GM12865 (cell line): ENCODE data around the gene CRB2.

Experiments
- DNase-seq: peaks from one replicate; pipeline ENCODE4 v3.0.0; 2010; ENCODE audit warnings: low read depth
- H3K4me3 ChIP-seq: 2 replicates; pipeline ENCODE4 v1.5.1; 2011; ENCODE audit warnings: mild to moderate bottlenecking, low read depth, low read length, control low read depth
- TF ChIP-seq, protein P1 (sequence below): IDR thresholded peaks from 2 replicates; pipeline ENCODE4 v1.5.1; 2011; ENCODE audit warnings: low read length, control low read depth, low read depth, inconsistent platforms; ENCODE audit not compliant: insufficient read depth; ENCODE audit errors: missing control alignments

CRB2 gene

DNA sequence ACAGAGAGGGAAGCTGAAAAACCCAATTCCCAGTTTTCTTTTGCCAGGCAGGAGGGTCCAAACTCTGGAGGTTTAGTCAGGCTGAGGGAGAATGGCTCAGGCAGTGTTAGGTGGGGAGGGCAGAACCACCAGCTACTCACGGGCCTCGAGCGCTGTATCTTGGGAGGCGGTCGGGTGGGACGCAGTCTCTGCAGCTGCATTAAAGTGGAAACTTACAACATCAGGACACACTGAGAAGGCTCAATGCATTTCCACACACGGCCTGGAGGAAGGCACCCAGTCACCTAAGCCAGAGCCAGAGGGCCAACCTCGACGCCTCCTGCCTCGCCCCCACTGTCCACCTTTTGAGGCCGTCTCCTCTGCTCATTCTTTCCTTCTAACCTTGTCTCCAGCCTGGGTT, 55.6 kb downstream of the CRB2 start:
- no peak for DNase-seq
- TF ChIP-seq, protein P1, sequence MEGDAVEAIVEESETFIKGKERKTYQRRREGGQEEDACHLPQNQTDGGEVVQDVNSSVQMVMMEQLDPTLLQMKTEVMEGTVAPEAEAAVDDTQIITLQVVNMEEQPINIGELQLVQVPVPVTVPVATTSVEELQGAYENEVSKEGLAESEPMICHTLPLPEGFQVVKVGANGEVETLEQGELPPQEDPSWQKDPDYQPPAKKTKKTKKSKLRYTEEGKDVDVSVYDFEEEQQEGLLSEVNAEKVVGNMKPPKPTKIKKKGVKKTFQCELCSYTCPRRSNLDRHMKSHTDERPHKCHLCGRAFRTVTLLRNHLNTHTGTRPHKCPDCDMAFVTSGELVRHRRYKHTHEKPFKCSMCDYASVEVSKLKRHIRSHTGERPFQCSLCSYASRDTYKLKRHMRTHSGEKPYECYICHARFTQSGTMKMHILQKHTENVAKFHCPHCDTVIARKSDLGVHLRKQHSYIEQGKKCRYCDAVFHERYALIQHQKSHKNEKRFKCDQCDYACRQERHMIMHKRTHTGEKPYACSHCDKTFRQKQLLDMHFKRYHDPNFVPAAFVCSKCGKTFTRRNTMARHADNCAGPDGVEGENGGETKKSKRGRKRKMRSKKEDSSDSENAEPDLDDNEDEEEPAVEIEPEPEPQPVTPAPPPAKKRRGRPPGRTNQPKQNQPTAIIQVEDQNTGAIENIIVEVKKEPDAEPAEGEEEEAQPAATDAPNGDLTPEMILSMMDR, result no peak
- H3K4me3 ChIP-seq, result no peak overlapping the region

DNA sequence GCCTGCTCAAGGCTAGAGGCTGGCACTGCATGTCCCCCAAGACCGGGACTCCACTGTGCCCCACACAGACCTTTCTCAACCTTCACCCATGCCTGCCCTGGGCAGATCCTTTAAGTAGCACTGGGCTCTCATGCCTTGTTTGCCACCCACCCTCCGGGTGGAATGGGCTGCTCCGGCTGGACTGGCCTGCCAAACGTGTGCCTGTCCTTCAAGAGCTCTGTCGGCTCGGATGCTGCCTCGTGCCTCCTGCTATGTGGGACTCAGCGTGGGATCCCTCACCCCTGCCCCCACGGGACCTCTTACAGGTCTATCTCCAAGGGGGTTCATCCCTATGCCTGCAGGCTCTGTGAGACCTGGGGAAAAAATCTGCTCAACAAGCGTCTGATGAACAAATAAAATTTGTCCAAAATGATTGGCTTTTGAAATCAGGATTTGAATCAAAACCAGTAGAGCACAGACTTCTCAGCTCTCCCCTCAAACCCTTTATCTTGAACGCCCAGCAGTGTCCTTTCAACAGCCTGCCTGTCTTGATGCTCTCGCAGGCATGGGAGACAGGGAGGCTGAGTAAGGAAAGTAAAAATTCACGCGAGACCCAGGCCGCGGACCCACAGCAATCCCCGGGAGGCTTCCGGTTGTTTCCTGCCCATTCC, 56.3 kb downstream of the CRB2 start:
- DNase-seq, result no peak
- no peak overlapping the region for H3K4me3 ChIP-seq
- TF ChIP-seq, protein P1, result no peak

DNA sequence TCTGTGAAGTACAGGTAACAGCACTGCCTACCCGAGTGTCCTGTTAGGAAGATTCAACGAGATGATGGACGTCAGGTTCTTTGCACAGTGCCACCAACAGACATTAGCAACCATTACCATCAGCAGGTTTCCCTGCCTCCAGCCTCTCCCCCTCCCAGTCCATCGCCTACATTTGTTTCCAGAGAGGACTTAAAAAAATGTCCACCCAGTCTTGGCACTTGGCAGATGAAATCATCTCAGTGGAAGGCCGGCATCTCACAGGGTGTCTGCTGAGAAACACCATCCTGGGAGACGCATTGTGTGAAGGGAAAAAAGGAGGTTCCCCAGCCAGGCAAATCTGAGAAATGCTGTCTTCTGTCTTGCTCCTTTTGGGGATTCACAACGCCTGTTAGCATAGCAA, 58.2 kb downstream of the CRB2 start:
- no peak overlapping the region for H3K4me3 ChIP-seq
- TF ChIP-seq, protein P1, result no peak
- no peak for DNase-seq

DNA sequence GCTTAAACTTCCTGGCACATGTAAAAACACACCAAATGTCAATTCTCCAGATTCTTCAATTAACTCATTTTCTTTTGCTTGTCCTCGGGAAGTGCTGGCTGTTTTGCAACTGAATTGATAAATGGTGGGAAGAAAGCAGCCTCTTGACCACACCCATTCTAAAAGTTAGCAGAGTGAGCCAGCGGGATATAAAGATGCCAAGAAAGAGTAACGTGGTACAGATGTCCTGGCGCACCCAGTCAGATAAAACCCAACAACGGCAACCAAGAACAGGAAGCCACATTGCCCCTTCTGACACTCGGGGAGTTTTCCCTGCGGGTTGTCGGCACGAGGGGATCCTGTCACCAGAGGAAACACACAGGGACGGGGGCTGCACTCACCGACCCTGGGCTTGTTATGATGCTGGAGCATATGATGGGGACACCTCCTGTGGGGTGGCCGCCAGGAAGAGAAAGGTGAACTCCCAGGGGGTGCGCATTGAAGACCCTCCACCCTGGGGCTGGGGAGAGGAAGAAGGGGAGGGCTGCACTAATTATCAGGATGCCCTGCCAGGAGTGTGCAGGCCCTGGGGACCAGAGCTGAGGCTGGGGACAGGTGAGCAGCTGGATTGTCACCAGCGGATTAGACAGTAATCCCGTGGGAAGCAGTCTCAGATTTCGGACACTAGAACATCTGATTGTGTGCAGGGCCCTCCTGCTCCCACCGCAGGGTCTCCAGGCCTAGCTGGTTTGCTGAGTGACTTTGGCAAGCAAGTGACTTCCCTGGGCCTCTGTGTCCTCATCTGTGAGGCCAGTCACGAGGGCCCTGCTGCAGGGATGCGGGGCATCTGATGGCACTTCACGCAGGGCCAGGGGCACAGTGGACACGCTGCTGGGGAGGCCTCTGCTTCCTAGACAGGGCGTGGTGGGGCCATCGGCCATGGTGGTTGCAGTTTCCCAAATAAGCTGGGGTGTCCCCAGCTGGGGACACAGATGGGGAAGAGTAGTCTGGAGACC, 59.2 kb downstream of the CRB2 start:
- no peak overlapping the region for H3K4me3 ChIP-seq
- TF ChIP-seq, protein P1, result no peak
- no peak for DNase-seq

DNA sequence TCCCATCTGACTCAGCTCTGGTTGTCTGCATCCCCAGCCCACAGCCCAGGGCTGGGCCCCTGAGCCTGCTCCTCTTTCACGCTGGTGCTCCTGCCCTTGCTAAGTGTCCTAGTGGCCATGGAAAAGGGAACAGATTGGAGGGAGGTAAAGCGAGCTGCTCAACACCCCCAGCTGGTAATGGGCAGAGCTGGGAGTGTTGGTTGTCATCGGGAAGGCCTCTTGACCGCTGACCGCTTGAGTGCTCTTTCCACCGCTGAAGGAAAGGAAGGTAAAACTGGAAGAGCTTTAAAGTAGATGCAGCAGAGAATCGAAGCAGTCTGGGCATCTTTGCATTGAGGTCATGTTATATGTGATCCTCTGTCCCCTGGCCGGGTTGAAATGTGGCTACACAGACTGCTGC, 60.2 kb downstream of the CRB2 start:
- no peak for DNase-seq
- TF ChIP-seq, protein P1, result no peak
- no peak overlapping the region for H3K4me3 ChIP-seq

DNA sequence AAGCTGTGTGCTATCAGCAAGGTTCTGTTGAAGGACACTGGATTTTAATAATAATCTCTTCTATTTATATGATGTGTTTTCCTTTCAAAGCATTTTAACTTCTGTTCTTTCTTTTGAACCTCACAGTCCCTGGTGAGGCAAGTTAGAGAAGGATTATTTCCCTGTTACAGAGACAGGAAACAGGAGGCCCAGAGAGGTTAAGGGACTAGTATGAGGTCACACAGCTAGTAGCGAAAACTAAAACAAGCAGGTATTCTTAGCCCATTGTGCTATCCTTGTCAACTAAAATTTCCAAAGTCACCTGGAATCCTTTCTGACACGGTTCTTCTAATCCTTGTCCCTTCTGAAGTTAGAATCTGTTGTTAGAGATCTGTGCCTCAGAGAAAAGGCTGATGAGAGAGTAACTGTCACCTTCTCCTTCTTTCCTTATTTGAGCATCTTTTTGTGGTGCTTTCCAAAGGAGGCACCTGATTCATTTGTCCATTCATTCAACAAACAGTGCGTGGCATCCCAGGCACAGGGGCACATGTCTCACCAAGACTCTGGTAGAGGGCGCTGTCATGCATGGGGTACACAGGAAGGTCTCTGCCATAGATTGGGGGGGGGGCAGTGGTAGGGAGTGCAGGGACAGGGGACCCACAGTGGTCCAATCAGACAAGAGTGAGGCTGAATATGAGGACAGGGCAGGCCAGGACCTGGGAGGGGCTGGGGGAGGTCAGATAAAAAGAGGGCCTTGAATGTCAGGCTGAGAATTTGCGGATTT, 61.5 kb downstream of the CRB2 start:
- no peak for DNase-seq
- TF ChIP-seq, protein P1, result no peak
- no peak overlapping the region for H3K4me3 ChIP-seq
